ENCODE measurements around the gene TNFRSF1A.

Gene TNFRSF1A

DNA sequence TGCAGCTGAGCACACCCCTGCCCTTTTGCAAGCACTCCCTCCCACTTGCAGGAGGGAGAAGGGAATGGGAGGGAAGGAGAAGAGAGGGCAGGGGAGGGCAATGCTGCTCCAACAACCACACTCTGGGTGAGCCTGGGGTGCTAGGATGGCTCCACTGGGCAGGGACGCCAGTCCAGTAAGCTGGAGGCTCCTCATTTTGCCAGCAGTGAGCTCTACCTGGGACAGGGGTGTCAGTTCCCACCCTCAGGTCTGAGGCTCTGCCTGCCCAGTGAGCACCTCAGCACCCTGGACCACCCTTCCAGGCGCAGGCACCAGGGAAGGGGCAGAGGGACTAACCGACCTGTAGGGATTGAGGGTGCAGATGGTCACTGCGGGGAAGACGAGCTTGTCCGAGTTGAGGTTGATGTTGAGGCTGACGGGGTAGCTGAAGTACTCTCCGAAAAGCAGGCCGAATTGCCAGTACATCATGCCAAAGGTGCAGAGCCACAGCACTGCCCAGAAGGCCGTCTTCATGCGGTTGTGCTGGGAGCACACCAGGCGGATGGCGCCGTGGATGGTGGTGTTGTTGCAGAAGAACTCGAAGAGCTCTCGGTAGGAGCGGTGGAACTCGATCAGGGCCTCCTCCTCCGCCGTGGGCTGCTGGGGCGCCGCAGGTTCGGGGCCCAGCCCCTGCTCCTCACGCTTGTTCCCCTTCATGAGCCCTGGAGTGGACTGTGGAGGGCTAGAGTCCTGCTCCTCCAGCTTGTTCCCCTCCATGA lies 32.3 kb upstream of the TNFRSF1A start:
- DNase-seq (ENCODE audit: low spot score) = no peak

DNA sequence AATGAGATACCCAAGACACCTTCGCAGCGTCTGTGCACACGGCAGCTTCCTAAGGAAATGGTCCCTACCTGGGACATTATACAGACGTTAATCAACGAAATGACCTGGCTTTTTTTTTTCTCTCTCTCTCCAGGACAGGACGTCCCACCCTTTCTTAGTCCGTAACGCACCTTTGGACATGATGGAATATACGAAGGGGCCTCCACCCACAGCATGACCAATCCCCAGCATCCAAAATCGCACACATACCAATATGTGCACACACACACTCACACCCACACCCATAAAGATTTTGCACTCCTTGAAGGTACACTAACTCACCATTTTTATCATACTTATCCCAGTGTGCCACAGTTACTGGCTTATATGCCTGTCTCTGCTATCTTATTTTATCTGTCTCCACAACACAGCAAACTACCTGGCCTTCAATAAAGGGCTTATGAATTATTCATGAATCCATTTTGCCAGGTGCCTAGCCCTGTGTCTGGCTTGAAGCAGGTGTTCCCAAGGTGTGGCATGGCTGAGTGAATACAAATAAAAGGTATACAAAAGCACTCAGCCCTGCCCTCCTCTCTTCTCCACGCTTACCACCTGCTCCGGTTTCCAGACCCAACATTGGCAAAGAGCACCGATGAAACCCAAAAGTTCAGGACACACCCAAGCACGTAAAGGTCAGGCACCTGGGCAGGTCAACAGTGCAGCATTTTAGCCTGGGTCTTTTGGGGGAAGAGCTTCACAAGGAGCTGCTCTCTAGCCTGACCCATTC lies 31.3 kb upstream of the TNFRSF1A start:
- DNase-seq (ENCODE audit: low spot score) = no peak

DNA sequence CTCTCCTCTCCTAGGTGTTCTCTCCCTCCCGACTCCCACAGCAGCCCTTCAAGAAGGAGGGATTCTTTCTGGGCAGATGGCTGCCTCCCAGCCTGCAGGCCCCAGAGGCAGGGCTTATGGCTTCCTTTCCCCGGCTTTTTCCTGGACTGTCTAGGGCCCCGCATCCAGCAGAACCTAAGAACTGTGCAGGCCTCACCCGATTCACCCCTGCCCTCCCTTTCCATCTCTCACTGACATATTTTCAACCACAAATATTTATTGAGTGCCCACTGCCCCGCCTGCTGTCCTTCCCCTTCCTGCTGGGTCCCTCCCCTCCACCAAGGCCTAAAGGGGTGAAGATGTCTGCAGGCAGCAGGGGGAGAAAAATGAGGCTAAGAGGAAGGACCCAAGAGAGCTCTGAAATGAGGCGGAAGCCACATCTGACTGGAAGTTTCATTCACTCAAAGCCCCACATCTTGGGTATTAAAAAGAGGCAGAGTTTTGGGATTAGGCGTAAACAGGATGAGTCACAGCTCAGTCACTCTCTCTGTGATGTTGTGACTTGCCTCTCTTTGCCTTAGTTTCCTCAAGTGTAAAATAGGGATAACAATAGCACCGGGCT lies 30.6 kb upstream of the TNFRSF1A start:
- peak; percentile 76 for DNase-seq (ENCODE audit: low spot score)

DNA sequence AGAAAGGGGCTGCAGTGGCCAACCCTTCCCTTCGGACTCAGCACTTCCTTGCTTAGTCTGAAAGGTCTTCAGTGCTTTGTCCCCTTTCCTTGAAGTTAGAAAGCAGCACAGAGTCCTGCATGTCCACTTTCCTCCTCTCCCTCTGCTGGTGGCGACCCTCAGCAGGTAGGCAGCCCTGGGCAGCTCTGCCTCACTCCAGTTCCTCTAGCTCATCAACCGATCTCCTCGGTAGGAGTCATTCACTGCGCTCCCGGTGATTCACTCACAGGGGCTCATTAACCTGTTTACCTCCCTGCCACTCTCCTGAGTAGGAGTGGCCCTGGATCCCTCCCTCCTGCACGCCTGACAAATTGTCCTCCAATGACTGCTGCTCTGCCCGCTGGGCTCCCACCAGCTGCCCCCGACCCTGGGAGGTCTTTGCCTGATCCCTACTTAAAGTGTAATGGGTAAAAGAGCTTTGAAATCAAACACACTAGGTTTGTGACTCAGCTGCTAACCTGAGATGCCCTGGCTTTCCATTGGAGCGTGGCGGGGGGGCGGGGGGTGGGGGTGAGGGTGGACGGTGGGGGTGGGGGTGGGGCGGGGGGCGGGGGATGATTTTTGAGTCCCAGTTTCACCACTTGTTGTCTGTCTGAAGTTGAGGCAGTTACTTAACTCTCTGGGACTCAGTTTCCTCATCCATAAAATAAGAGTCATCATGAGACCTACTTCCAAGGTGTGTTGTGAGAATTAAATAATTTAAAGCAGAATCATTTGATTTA lies 29.3 kb upstream of the TNFRSF1A start:
- peak; percentile 96 for DNase-seq (ENCODE audit: low spot score)

DNA sequence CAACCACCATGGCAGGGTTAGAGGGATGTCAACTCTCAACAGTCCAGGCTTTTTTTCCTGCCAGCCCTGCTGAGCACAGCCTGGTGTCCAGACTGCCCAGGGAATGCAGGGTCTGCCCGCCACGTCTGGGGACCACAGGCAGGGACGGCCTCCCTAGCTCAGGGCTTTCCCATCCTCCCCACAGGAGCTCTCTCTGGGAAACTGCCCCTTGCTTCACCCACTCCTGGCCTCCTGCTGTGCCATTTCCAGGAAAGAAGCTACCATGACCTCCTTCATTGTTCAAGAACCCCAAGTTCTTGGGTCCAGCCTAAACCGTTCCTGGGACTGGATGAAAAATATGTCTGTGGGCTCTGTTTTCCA lies 28.7 kb upstream of the TNFRSF1A start:
- DNase-seq (ENCODE audit: low spot score) = no peak

DNA sequence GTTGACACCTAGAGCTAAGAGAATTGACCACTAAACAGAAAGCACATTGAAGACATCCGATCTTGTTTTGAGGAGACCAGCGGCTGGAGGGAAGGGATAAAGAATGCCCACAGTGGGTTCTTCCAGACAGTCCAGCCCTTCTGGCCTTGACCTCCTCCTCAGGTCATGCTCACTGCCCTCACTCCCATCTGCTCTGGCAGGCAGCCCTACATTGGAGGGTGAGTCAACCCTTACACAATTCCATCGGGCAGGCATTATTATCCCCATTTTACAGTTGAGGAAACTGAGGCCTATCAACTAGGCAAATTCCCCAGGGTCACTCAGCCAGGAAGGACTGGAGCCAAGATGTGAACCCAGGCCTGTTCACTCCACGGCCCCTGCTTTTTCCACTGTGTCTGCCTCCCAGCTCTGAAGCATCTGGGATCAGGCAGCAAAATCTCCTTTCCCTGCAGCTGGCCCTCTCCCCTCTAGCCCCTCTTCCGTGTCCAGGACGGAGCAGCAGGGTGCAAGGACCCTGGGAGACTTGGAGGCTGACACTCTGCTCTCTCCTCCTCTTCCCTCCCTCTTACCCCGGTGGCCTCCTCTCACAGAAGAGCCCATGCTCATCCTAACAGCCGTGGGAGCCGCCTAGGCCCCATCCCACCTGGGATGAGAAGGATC lies 28.2 kb upstream of the TNFRSF1A start:
- DNase-seq (ENCODE audit: low spot score) = no peak

DNA sequence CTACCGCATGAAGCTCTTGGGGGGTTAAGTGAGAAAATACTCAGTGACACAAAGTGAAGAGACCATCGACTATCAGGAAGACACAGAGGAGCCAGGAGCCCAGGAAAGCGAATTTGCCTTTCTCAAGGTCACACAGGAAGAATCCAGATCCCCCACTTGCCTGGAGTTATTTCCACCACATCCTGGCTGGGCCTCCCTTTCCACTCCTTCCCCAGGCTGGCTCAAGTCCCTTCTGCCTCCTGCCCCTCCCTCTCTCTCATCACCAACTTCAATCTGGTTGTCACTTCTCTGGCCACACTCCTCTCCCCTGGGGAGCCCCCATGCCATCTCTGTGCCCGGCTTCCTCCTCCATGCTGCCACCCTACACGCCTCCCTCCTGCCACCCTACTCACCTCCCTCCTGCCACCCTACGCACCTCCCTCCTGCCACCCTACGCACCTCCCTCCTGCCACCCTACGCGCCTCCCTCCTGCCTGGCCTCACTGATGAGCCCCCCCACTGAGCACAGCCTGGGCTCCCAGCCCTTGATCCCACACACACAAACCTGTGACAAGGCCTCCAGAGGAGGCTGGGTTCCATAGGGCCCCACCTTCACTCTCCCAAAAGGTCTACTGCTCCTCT lies 27.1 kb upstream of the TNFRSF1A start:
- no peak for DNase-seq (ENCODE audit: low spot score)

DNA sequence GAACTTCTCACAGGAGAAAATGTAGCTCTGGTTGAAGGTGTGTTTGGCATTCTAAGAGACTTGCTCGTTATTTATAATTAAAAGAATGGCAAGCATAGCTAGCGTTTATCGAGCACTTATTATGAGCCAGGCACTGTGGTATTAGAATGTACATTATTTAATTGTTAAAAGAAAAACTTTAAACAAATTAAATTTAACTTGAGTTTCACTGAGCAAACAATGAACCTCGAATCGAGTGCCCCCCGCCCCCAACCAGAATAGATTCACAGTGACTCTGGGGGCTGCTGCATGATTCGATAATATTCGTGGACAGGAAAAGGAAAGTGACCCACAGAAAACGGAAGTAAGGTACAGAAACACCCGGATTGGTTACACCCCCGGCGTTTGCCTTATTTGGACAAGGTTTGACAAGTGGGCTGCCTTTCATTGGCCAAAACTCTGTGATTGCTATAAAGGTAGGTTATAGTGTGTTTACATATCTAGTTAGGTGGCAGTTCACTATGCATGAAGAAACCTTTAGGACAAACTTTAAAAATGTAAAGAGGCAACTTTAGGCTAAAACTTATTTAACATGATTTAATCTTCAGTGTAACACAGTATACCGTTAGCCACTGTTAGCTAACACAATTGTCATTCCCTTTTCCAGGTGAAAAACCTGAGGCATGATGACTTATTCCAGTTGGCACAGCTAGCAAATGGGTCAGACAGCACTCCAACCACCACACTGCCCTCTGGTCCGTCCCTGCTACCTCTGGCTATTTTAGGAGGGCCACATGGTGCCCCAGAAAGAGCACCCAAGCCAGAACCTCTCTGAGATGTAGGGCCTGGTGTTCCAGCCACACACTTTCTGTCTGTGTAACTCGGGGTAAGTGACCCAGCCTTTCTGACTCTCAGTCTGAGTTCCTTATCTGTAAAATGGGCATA lies 26.4 kb upstream of the TNFRSF1A start:
- no peak for DNase-seq (ENCODE audit: low spot score)

DNA sequence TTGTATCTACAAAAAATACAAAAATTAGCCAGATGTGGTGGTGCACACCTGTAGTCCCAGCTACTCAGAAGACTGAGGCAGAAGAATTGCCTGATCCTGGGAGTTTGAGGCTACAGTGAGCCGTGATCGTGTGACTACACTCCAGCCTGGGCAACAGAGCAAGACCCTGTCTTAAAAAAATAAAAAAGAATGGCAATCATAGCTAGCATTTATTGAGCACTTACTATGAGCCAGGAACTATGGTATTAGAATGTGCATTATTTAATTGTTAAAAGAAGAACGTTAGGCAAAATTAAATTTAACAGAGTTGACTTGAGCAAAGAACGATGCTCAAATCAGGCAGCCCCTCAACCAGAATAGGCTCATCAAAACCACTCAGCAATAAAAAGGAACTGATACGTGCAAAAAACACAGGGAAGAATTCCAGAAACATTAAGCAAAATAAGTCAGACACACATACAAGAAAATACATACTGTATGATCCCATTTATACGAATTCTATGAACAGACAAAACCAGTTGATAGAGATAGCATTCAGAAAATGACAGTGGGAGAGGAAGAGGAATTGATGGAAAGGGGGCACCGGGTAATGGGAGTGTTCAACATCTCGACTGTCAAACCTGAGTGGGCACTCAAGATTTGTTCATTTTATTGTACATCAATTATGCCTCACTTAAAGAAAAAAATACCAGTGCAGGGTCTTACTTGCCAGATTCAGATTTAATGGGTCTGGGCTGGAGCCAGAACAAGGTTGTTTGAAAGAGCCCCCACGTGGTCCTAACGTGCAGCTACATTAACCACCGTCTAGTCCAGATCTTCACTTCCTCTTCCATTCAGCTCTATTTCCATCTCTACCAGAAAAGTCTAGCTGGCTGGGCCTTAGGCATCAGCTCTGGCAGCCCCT lies 25.4 kb upstream of the TNFRSF1A start:
- DNase-seq (ENCODE audit: low spot score) = no peak

DNA sequence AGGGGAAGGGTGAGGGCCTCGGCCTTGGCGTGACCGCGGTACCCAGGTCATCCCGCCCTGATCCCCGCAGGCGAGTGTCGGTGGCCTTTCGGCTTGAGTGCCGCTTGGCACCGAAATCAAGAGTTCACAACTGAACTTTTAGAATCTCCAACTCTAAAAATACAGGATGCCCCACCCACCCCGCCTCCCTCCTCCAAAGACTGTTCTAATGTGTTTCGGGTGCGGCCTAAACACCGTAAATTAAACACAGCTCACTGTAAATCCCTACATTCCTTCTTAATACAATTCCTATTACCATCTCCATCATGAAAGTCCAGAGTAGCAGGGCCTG lies 22.1 kb upstream of the TNFRSF1A start:
- DNase-seq (ENCODE audit: low spot score) = no peak

DNA sequence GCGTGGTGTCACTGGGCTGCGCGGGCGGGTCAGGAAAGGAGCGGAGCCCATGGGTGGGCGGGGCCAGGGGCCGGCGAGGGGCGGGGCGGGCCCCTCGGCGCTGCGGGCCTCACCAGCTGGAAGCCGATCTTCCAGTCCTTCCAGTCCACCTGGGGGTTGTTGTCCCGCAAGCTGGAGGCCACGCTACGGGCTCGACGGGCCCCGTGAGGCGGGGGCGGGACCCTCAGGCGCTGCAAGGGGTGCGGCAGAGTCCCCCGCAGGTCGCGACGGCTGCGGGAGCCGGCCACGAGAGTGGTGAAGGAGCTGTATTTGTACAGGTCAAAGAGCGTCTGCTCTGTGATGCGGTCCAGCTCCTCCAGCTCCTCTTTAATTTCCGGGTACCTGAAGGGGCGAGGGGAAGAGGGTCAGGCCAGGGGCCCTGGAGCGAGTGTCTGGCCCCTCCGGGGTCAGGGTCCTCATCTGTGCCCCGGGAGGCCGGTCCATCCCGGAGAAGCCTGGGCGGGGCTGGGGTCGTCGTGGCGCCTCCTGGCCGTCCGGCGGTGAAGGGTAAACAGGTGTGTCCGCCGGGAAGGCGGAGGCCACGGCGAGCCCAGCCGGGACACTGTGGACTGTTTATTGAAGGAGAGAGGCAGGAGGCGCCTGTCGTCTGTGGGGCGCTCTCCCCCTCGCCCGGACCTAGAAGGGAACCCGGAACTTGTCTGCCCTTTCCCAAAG lies 21.6 kb upstream of the TNFRSF1A start:
- DNase-seq (ENCODE audit: low spot score) = peak; percentile 94

DNA sequence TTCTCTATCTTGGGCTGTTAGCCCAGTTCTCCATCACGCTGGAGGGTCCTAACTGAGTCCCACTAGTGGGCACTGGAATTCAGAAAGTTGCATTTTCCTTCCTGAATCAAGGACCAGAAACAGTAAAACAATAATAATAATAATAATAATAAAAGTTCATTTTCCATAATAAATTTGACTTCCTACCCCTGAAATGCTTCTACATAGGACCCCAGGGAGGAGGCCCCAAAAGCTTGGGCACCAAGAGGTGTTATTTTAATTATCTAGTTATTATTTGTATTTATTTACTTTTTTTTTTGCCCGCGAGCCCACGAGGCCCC lies 21.1 kb upstream of the TNFRSF1A start:
- DNase-seq (ENCODE audit: low spot score) = no peak

DNA sequence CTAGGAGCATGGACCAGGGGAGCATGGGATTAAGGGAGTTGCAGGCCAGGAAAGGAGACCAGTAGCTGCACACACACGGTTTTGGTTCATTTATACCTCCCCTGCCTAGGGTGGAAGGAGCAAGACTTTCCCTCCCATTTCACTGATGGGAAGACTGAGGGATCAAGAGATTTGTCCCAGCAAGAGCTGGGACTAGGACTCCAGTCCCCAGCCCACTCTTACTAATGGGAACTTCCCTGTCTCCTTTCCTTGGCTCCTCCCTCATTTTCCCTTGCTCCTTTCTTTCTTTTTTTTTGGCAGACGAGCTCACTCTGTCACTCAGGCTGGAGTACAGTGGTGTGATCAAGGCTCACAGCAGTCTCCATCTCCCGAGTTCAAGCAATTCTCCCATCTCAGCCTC lies 20.5 kb upstream of the TNFRSF1A start:
- no peak for DNase-seq (ENCODE audit: low spot score)

DNA sequence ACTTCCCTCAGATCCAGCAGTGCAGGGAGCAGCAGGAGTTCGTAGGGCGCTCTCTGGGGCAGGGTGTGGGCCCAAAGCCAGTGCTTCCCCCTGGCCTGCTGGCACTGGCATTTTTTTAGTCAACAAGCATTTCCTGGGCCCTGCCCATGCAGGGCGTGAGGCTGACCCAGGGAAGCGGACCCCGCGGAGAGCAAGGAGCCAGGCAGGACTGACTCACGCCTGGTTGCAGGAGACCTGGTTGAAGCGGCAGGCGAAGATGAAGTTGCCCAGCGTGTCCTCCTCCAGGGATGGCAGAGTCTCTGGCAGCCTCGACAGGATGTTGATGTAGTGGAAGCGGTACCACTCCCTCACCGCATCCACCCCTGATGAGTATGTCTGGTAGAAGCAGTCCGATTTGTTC lies 20.0 kb upstream of the TNFRSF1A start:
- DNase-seq (ENCODE audit: low spot score) = no peak

DNA sequence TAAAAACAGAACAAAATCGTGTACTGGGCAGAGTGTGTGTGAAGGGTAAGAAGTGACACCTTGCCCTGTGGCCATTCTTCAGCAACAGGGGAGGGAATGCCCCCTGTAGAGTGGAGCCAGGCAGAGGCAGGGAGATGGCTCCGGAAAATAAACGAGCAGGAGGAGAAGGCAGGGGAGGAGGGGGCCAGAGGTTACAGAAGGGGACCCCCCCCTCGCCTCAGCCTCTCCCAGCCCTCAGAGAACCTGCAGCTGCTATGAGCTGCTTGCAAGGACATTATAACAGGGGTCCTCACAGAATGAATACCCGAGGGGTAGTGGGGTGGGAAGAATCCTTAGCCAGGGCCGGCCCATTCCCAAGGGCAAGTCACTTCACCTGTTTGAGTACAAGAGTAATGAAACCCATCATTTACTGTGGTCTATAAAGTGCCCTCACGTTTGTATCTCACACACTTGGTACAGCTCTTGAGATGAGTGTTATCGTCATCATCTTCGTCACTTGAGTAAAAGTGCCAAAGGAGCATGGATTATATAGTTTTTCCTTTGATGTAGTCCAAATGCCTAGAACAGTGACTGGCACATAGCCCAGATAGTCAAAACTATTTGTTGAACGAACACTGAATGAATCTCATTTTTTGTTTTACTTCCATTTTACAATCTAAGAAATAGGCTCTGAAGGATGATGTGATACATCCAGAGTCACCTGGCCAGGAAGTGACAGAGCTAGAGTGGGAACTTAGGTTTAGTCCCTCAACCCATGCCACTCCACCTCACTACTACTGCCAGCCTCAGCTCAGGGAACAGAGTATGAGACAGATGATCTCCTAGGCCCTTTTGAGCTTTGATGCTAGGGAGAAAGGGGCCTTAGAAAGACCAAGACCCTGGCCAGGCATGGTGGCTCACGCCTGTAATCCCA lies 19.0 kb upstream of the TNFRSF1A start:
- no peak for DNase-seq (ENCODE audit: low spot score)

DNA sequence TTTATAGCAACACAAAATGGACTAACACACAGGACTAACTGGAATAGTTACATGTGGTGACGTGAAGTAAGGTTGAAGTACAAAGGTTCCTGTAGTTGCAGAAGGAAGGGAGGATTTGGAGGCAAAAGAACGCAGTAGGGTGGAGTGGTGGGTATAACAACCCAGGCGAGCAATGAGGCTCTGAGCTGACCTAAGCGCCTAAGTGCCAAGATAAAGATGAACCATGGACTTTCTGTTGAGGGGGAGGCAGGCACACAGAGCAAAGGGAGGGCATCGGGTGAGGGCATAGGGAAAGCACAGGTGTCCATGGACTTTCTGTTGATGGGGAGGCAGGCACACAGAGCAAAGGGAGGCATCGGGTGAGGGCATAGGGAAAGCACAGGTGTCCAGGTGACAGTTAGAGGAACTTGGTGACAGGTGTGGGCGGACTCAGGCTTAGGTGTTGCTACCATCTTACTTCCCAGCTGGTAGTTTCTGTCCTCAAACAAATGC lies 18.2 kb upstream of the TNFRSF1A start:
- DNase-seq (ENCODE audit: low spot score) = no peak

DNA sequence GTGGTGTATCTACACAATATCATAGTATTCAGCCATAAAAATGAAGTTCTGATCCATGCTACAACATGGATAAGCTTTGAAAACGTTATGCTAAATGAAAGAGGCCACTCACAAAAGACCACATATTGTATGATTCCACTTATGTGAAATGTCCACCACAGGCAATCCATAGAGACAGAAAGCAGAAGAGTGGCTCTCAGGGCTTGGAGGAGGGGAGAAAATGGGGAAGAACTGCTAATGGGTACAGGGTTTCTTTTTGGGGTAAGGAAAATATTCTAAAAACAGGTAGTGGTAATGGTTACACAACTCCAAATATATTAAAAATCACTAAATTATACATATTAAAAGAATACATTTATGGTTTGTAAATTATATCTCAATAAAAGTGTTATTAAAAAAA lies 17.0 kb upstream of the TNFRSF1A start:
- DNase-seq (ENCODE audit: low spot score) = no peak

DNA sequence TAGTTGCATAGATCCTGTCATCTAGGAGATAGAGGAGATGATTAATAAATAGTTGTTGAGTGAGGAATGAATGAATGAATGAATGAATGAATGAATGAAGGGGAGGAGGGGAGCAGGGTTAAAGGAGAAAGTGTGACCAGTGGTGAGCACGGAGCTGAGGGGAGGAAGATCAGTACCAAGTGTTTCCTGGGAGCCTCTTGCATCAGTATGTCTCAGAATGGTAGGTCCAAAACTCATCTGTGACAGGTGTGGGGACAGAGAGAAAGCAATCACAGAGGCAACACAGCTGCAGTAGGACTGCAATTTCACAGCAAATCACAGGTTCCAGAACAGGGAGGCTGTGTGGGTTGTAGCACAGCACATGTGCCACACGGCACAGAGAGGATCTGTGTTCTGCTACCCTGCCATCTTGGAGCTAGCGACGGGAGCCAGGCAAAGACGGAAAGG lies 14.5 kb upstream of the TNFRSF1A start:
- DNase-seq (ENCODE audit: low spot score) = no peak

All from HuH-7 (cell line).